Measurements from ENCODE around the gene ELP1. TPM values are rescaled to one million over a fixed set of nuclear protein-coding genes. Genes with fewer than 3 reads are reported as not detected.
A peak's percentile ranks its signal among the peaks of the same experiment; 100 is the strongest.
"Not testable (repeated sequence)": the region's sequence is repeated elsewhere in the genome, so short reads cannot be mapped to it uniquely, and the experiment has no call there.

Gene ELP1
- total and polyA plus RNA-seq, 2 donors (not counting 1 experiment from before 2014, with no cell fraction given), result 18.7 to 41.9 TPM

- DNase-seq (ENCODE audit: low read depth in 2 of 2), result peak; percentile 23 to 50
- no peak overlapping the region for H3K9ac ChIP-seq (ENCODE audit: insufficient read depth, low read length)
- no peaks in the 10 kb centered on the region for H3K4me1 ChIP-seq (ENCODE audit: control insufficient read depth, extremely low read depth, insufficient read depth, low read length)
Measured at GRCh38 chr9:108850293-108850897, 83.5 kb downstream of the ELP1 start.

GRCh38 chr9:108848296-108848695 lies 85.6 kb downstream of the ELP1 start:
- H4K20me1 ChIP-seq (ENCODE audit: control insufficient read depth, extremely low read depth, insufficient read depth, low read length); DNase-seq (ENCODE audit: low read depth in 2 of 2); H2AFZ ChIP-seq (ENCODE audit: low read length); H3K27ac ChIP-seq (ENCODE audit: insufficient read depth, low read length); H3K36me3 ChIP-seq (ENCODE audit: control insufficient read depth, insufficient read depth, low read length); H3K9me3 ChIP-seq (ENCODE audit: control insufficient read depth, insufficient read depth, low read depth, low read length); H3K79me2 ChIP-seq (ENCODE audit: control insufficient read depth, insufficient read depth, low read length); H3K4me2 ChIP-seq (ENCODE audit: extremely low read depth, insufficient read depth, low read length); H3K9ac ChIP-seq (ENCODE audit: insufficient read depth, low read length); H3K27me3 ChIP-seq (ENCODE audit: control insufficient read depth, insufficient read depth, low read length); H3K4me1 ChIP-seq (ENCODE audit: control insufficient read depth, extremely low read depth, insufficient read depth, low read length); H3K4me3 ChIP-seq (replicated peaks in 1 of 4; ENCODE audit: control extremely low read depth in 1 of 4, insufficient read depth in 1 of 4, low read depth in 3 of 4, low read length in 4 of 4): not testable (repeated sequence)

More at GRCh38 chr9:108850293-108850897, 83.5 kb downstream of the ELP1 start:
- Histone ChIP-seq H3K27ac (ENCODE audit: insufficient read depth, low read length) (no peak overlapping the region), H3K27me3 (ENCODE audit: control insufficient read depth, insufficient read depth, low read length) (no peaks in the 10 kb centered on the region), H2AFZ (ENCODE audit: low read length) (no peak overlapping the region), H3K36me3 (ENCODE audit: control insufficient read depth, insufficient read depth, low read length) (no peaks in the 10 kb centered on the region), H3K4me3 (replicated peaks in 1 of 4; ENCODE audit: control extremely low read depth in 1 of 4, insufficient read depth in 1 of 4, low read depth in 3 of 4, low read length in 4 of 4) (no peak overlapping the region), H3K79me2 (ENCODE audit: control insufficient read depth, insufficient read depth, low read length) (no peaks in the 10 kb centered on the region), H4K20me1 (ENCODE audit: control insufficient read depth, extremely low read depth, insufficient read depth, low read length) (no peaks in the 10 kb centered on the region), H3K9me3 (ENCODE audit: control insufficient read depth, insufficient read depth, low read depth, low read length) (no peaks in the 10 kb centered on the region), H3K4me2 (ENCODE audit: extremely low read depth, insufficient read depth, low read length) (no peak overlapping the region)
- TF ChIP-seq EZH2 (IDR thresholded peaks at IDR 0.05; ENCODE audit: low read length, missing control alignments) (no peak), CTCF (conservative IDR thresholded peaks at IDR 0.05 in 1 of 2, IDR thresholded peaks at IDR 0.05 in 1 of 2; ENCODE audit: low read depth in 1 of 2, low read length in 2 of 2) (peak in 1 of 2 donors; percentile 42)

GRCh38 chr9:108845947-108846346 lies 88.0 kb downstream of the ELP1 start:
- TF ChIP-seq CTCF (conservative IDR thresholded peaks at IDR 0.05 in 1 of 2, IDR thresholded peaks at IDR 0.05 in 1 of 2; ENCODE audit: low read depth in 1 of 2, low read length in 2 of 2), result no peak
- no peak for TF ChIP-seq EZH2 (IDR thresholded peaks at IDR 0.05; ENCODE audit: low read length, missing control alignments)
- no peaks in the 10 kb centered on the region for H3K79me2 ChIP-seq (ENCODE audit: control insufficient read depth, insufficient read depth, low read length)
- no peaks in the 10 kb centered on the region for H3K4me1 ChIP-seq (ENCODE audit: control insufficient read depth, extremely low read depth, insufficient read depth, low read length)
- H3K27me3 ChIP-seq (ENCODE audit: control insufficient read depth, insufficient read depth, low read length), result no peaks in the 10 kb centered on the region
- H3K9me3 ChIP-seq (ENCODE audit: control insufficient read depth, insufficient read depth, low read depth, low read length), result no peaks in the 10 kb centered on the region
- H4K20me1 ChIP-seq (ENCODE audit: control insufficient read depth, extremely low read depth, insufficient read depth, low read length), result no peaks in the 10 kb centered on the region
- H3K36me3 ChIP-seq (ENCODE audit: control insufficient read depth, insufficient read depth, low read length), result no peaks in the 10 kb centered on the region
- no peak for DNase-seq (ENCODE audit: low read depth in 2 of 2)
- no peak overlapping the region for H3K4me2 ChIP-seq (ENCODE audit: extremely low read depth, insufficient read depth, low read length)
- H3K4me3 ChIP-seq (replicated peaks in 1 of 4; ENCODE audit: control extremely low read depth in 1 of 4, insufficient read depth in 1 of 4, low read depth in 3 of 4, low read length in 4 of 4), result no peak overlapping the region
- no peak overlapping the region for H3K27ac ChIP-seq (ENCODE audit: insufficient read depth, low read length)
- H2AFZ ChIP-seq (ENCODE audit: low read length), result no peak overlapping the region
- no peak overlapping the region for H3K9ac ChIP-seq (ENCODE audit: insufficient read depth, low read length)

Measured in fibroblast of lung (primary cell).